HK-2 (cell line): ENCODE results near the gene AANAT.
"Not testable (repeated sequence)": the region's sequence is repeated elsewhere in the genome, so short reads cannot be mapped to it uniquely, and the experiment has no call there.

Source experiments
- DNase-seq: peaks from one replicate; pipeline ENCODE4 v3.0.0-alpha.2; 2018; ENCODE audit not compliant: unreplicated experiment

AANAT gene

GRCh38 chr17:76506408-76507345, 39.3 kb downstream of the AANAT start:
- DNase-seq: peak; percentile 85

GRCh38 chr17:76508472-76509063, 41.2 kb downstream of the AANAT start:
- not testable (repeated sequence) for DNase-seq

- no peak for DNase-seq
These were observed 43.4 kb downstream of the AANAT start for GRCh38 chr17:76510831-76511244.

GRCh38 chr17:76511668-76512365, 44.4 kb downstream of the AANAT start:
- DNase-seq: no peak

- DNase-seq: no peak
These were observed 45.2 kb downstream of the AANAT start for GRCh38 chr17:76512366-76513305.

GRCh38 chr17:76513306-76513692, 45.9 kb downstream of the AANAT start:
- DNase-seq: no peak

GRCh38 chr17:76514355-76514754, 47.0 kb downstream of the AANAT start:
- not testable (repeated sequence) for DNase-seq

GRCh38 chr17:76515274-76515949, 48.0 kb downstream of the AANAT start:
- DNase-seq: peak; percentile 83

- no peak for DNase-seq
These were observed 50.2 kb downstream of the AANAT start for GRCh38 chr17:76517638-76518038.

- DNase-seq: no peak
These were observed 51.9 kb downstream of the AANAT start for GRCh38 chr17:76519048-76519966.
